H7 (cell line): ENCODE measurements around the gene NUP50. TPM values are rescaled to one million over a fixed set of nuclear protein-coding genes. Genes with fewer than 3 reads are reported as not detected.

Experiments
- DNase-seq: peaks from one replicate; pipeline ENCODE4 v3.0.0; 2012
- H3K27me3 ChIP-seq: 2 replicates; pipeline ENCODE4 v1.6.0; 2011; ENCODE audit warnings: mild to moderate bottlenecking, low read length; ENCODE audit not compliant: control insufficient read depth, insufficient read depth
- H3K36me3 ChIP-seq: replicated peaks from 2 replicates; pipeline ENCODE4 v1.5.1; 2011; ENCODE audit warnings: low read length; ENCODE audit not compliant: control insufficient read depth, insufficient read depth
- H3K4me3 ChIP-seq: 2 replicates; pipeline ENCODE4 v1.5.1; 2011; ENCODE audit warnings: low read depth, mild to moderate bottlenecking, control low read depth, low read length, moderate library complexity; ENCODE audit not compliant: insufficient read depth
- total RNA-seq: library from RNA; depleted of rRNA; stranded (reverse); fragments of >200 nt; shearing (Covaris generic); gene quantifications from 2 replicates; pipeline ENCODE4 v1.2.3, GENCODE V29; 2014; rRNA removed

NUP50 gene, protein sequence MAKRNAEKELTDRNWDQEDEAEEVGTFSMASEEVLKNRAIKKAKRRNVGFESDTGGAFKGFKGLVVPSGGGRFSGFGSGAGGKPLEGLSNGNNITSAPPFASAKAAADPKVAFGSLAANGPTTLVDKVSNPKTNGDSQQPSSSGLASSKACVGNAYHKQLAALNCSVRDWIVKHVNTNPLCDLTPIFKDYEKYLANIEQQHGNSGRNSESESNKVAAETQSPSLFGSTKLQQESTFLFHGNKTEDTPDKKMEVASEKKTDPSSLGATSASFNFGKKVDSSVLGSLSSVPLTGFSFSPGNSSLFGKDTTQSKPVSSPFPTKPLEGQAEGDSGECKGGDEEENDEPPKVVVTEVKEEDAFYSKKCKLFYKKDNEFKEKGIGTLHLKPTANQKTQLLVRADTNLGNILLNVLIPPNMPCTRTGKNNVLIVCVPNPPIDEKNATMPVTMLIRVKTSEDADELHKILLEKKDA
- 82.6 and 89.0 TPM in 2 replicates for total RNA-seq

DNA sequence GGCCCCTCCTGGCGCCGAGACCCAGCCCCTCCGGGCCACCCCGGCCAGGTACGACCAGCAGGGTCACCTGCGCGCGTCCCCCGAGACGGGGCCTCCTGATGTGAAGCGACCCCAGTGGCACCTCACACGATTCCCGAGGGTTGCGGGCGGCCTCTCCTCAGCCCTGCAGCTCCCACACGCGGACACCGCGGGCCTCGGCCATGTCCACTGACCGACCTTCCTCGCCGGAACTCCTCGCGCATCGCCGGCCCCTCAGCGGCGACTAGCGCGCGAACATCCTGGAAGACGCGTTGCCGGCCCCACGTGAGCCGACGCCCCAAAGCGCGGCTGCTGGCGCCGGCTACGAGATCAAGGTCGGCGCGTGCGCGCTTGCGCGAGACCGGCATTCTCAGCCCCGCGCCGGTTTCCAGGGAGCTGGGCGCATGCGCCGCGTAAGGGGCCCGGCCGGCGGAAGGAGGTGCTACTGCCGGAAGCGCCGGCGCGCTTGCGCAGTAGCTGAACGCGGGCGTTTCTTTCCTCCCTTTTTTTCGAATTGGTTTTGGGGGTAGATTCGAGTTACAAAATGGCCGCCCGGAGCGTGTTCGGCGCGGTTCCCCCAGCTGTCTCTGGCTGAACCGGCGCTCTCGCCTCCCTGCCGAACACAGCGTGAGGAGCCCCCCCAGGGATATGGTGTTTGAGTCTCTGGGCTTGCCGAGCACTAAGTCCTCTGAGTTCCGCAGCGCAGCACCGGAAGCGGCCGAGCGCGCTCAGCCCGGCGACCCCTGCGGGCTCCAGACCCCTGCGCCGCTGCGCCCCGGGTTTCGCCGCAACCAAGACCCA lies at the start of gene NUP50:
TSS of gene NUP50 (plus strand) at position 475 of the 819 bp plus-strand sequence. CDS start 4,253 bp downstream, outside the sequence.
- Histone ChIP-seq H3K27me3 (no peaks in the 10 kb centered on the region), H3K36me3 (peaks cover 5% of the 10 kb centered on the region), H3K4me3 (peak within 1 kb of the TSS; percentile 96)
- peak; percentile 100 for DNase-seq

DNA sequence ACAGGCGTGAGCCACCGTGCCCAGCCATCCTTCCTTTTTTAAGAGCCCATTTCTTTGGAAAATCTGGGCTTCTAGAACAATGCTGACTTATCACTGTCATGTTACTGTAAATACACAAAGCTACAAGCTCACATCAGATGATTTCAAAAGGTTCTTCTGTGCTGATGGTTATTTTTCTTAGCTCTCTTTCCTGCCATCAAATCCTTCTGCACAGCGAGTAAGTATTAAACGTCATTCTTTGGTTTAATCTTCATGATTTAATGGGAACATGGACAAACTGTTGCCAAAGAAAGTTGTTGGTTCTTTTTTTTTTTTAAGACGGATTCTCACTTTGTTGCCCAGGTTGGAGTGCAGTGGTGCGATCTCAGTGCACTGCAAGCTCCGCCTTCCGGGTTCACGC lies 43.3 kb upstream of the NUP50 start:
- Histone ChIP-seq H3K27me3 (no peaks in the 10 kb centered on the region), H3K4me3 (no peak overlapping the region), H3K36me3 (no peaks in the 10 kb centered on the region)
- no peak for DNase-seq

DNA sequence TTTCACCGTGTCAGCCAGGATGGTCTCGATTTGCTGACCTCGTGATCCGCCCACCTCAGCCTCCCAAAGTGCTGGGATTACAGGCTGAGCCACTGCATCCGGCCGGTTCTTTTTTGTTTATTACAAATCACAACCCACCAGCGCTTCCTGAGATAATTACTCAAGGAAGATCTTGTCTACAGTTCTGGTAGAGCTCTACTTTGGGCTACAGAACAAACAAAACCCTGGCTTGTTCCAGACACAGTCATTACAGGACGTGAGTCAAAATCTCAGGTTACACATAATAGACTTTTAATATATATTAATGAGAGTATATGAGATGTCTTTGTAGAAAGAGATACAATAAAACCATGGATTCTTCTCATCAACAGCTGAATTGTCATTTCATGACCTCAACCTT lies 42.8 kb upstream of the NUP50 start:
- Histone ChIP-seq H3K27me3 (no peaks in the 10 kb centered on the region), H3K36me3 (no peaks in the 10 kb centered on the region), H3K4me3 (no peak overlapping the region)
- DNase-seq, result no peak

DNA sequence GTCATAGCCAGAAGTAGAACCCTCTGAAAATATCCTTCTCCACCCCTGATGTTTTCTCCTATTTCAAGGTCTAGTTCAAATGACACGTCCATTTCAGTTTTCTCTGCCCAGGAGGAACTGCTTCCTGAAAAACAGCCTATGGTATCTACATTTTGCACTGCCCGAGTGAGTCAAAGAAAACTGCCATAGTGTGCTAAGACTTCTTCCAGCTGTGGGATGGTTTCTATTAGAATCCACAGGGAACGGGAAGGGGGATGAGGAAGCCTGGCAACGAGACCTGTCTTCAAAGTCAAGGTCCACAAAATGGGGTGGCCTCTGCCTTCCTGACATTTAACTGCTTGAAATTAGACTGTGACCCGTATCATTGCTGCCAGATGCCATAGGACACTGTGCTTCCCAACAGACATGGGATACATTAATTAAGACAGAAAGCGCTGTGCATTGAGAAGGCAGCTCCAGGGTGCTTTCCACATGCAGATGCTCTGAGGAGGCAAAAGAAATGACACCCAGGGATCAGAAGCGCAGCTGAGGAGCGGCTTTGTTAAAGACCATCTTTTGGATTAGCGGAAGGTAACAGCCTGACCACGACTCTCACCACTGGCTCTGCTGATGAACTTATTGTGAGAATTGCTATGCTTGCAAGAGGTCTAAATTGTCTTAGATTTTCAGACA lies 39.4 kb upstream of the NUP50 start:
- no peak overlapping the region for H3K4me3 ChIP-seq
- peak; percentile 51 for DNase-seq
- H3K36me3 ChIP-seq, result no peaks in the 10 kb centered on the region
- H3K27me3 ChIP-seq, result no peaks in the 10 kb centered on the region

DNA sequence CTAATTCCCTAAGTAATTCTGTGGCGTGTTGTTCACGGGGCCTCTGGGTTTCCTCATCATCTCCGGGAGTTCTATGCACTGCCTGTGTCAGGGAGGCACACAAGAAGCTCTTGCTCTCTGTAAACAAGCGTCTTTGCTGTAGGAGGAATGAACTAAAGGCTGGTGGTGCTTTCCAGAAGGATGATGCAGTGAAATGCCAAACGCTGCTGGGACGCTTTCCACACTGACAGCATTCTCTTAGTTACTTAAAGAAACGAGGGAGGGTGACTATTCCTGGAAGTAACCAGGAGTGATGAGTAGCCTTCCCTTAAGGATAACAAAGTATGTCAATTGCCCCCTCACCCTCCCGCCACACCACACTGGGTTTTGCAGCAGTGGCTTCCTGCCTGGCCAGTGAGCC lies 38.5 kb upstream of the NUP50 start:
- no peak for DNase-seq
- Histone ChIP-seq H3K4me3 (no peak overlapping the region), H3K27me3 (no peaks in the 10 kb centered on the region), H3K36me3 (no peaks in the 10 kb centered on the region)

DNA sequence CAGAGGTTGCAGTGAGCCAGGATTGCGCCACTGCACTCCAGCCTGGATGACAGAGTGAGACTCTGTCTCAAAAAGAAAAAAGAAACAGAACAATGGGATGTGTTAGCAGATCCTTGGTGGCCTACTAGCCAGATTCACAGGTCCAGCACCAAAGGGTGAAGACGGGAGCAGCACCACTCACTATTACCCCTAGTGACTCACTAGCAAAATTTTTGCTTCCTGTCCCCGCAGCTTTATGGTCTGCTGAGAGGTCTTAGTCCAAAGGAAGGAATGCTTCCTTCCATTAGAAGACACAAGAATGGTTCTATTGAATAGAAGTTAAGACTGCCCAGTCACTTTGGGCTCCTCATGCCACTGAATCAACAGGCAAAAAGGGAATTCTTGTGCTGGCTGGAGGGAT lies 35.9 kb upstream of the NUP50 start:
- Histone ChIP-seq H3K27me3 (no peaks in the 10 kb centered on the region), H3K4me3 (no peak overlapping the region), H3K36me3 (no peaks in the 10 kb centered on the region)
- no peak for DNase-seq

DNA sequence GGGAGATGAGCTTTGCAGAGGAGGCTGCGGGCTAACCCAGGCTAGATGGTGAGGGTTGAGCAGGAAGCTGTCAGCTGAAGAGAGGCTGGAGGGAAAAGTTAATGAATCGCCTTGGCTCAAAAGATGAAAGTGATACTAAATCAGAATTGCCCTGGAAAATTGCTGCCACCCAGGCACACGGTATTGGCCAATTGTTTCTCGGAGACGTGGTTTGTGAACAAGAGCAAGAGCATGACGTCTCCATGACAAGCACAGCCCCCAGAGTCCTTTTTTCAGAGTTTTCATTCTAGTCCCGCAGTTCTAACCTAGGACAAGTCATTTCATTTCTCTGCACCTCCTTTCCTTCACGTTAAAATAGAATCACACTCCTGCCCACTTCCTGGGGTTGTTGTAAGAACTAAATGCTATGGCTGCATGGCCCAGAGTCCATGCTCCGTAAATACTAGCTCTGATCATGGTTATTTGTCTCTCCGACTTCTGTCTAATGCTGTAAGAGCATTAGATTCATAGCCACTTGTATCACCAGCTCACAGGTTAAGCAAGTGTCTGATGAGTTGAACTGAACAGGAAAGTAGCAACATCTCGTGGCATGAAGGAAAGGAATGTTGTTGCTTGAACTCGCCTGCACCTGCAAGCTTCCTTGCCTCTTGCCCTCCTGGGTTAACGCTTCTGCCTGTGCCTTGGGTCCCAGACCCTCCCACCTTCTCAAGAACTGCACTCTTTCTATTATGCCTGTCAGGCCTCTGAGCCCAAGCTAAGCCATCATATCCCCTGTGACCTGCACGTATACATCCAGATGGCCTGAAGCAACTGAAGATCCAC lies 33.8 kb upstream of the NUP50 start:
- no peaks in the 10 kb centered on the region for H3K27me3 ChIP-seq
- H3K4me3 ChIP-seq, result no peak overlapping the region
- no peak for DNase-seq
- peaks cover 3% of the 10 kb centered on the region for H3K36me3 ChIP-seq

DNA sequence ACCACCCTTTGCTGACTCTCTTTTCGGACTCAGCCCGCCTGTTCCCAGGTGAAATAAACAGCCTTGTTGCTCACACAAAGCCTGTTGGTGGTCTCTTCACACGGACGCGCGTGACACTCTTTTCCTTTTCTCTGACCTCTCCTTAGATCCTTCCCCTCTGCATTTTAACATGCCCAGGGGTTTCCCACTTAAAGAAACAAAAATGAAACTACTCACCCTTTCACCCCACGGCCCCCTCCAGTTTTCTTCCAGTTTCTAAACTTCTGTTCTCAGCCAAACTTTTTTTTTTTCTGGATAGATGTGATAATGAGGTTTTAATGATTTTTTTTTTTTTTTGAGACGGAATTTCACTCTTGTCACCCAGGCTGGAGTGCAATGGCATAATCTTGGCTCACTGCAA lies 32.8 kb upstream of the NUP50 start:
- Histone ChIP-seq H3K27me3 (no peaks in the 10 kb centered on the region), H3K4me3 (no peak overlapping the region), H3K36me3 (peaks cover 3% of the 10 kb centered on the region)
- DNase-seq, result no peak

DNA sequence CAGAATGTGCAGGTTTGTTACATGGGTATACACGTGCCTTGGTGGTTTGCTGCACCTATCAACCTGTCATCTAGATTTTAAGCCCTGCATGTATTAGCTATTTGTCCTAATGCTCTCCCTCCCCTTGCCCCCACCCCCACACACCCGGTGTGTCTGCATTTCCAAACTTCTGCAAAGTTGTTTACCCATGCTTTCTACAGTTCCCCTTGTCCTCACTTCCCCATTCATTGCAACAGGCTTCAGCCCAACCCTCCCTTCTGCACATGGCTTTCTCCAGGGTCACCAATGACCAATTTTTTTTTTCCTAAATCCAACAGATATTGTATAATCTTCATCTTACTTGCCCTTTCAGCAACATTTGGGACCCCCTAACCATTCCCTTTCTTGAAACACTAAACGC lies 32.0 kb upstream of the NUP50 start:
- Histone ChIP-seq H3K27me3 (no peaks in the 10 kb centered on the region), H3K4me3 (no peak overlapping the region), H3K36me3 (peaks cover 3% of the 10 kb centered on the region)
- no peak for DNase-seq

DNA sequence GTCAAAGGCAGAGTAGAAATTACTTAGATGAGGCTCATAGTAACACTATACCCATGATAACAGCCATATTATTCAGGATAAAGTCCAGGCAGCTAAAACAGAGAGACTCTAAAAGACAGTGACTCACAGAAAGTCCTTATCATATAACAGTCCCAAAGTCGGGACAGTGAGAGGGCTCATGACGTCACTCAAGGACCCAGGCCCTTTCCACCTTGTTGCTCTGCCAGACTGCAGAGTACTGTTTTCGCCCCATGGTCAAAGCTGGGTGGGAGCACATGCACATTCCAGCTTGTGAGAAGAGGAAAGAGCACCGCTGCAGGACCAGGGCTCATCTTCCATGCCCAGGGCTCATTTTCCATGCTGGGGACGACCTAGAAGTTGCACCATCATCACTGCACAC lies 29.4 kb upstream of the NUP50 start:
- Histone ChIP-seq H3K36me3 (peaks cover 3% of the 10 kb centered on the region), H3K4me3 (no peak overlapping the region), H3K27me3 (no peaks in the 10 kb centered on the region)
- no peak for DNase-seq

DNA sequence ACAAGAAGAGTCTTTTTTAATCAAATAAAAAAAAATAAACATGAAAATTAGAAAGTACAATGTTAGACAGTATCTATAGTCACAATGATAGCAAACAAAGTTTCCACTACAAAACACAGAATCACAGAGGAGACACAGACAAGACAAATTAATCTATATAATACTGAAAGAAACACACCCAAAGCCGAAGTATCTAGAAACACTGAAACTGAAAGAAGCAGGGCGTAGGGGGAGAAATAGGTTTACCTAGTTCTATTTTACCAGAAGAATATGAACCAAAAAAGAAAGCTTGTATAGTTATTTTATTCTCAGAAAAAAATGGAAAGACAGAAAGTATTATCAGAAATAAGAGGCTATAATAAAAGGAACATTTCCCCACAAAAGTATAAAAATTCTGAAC lies 27.1 kb upstream of the NUP50 start:
- peaks cover 3% of the 10 kb centered on the region for H3K36me3 ChIP-seq
- no peaks in the 10 kb centered on the region for H3K27me3 ChIP-seq
- no peak overlapping the region for H3K4me3 ChIP-seq
- DNase-seq, result no peak

DNA sequence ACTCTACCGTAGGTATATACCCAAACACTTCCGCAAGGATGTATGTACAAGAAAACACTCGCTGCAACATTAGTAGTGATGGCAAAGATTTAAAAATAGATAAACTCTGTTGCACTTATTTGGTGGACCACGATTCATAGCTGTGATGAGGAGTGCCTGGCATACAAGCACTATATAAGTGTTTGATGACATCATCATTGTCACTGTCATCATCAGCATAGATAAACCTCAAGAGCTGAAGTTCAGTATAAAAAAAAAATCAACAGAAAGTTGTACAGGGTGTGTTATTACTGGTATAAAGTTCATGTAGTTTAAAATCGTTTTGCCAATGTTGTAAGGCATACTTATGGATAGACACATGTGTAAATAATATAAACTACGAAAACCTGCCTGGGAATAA lies 24.0 kb upstream of the NUP50 start:
- Histone ChIP-seq H3K27me3 (no peaks in the 10 kb centered on the region), H3K4me3 (no peak overlapping the region), H3K36me3 (no peaks in the 10 kb centered on the region)
- no peak for DNase-seq

DNA sequence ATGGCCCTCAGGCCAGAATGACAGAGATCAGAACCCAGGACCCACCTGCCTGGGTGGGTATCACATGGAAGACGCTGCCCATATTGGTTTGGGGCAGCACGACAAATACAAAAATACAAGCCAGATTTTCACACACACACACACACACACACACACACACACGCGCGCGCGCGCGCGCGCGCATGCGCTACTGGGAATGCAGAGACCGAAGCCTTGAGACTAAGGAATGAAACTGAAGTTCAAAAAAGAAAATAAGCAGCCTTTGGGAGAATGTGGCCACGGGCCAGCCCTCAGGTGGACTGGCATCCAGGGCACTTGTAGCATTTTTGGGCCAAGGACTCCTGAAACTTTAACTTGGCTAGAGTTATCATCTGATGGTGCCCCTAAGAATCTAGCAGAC lies 21.3 kb upstream of the NUP50 start:
- H3K27me3 ChIP-seq, result no peaks in the 10 kb centered on the region
- DNase-seq, result no peak
- H3K36me3 ChIP-seq, result no peaks in the 10 kb centered on the region
- H3K4me3 ChIP-seq, result no peak overlapping the region

DNA sequence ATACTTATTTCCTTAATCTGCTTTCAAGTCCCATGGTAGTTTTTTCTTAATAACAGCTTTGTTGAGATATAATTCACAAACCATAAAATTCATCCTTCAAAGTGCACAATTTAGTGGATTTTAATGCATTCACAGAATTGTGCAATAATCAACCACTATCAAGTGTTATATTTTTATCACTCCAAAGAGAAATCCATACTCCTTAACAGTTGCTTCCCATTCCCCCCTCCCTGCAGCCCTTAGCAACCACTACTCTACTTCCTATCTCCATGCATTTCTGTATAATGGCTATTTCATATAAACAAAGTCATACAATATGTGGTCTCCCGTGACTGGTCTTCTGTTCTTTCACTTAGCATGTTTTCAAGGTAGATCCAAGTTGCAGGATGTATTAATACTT lies 18.8 kb upstream of the NUP50 start:
- DNase-seq, result no peak
- Histone ChIP-seq H3K4me3 (no peak overlapping the region), H3K27me3 (no peaks in the 10 kb centered on the region), H3K36me3 (no peaks in the 10 kb centered on the region)
